ENCODE measurements around the gene KLHL30. TPM values are rescaled to one million over a fixed set of nuclear protein-coding genes. Genes with fewer than 3 reads are reported as not detected.

The KLHL30 gene
- total RNA-seq, 1 experiment from 2014 or later = not detected

GRCh38 chr2:238166391-238167343 is 28.2 kb downstream of the KLHL30 start:
- no peaks in the 10 kb centered on the region for H3K4me1 ChIP-seq (ENCODE audit: insufficient read depth, low read length)
- H2AK5ac ChIP-seq (ENCODE audit: insufficient read length, low read length) = no peak overlapping the region
- no peak overlapping the region for H3K23ac ChIP-seq (ENCODE audit: insufficient read length, low read depth, low read length)
- no peak overlapping the region for H2BK12ac ChIP-seq (ENCODE audit: insufficient read length, low read depth, low read length)
- H4K5ac ChIP-seq (ENCODE audit: insufficient read length, low read depth, low read length) = no peak overlapping the region
- H3K36me3 Mint-ChIP-seq (ENCODE audit: insufficient read depth in 1 of 3, low read depth in 3 of 3) = peaks cover 8 to 24% (median 15%) of the 10 kb centered on the region in 3 experiments
- no peaks in the 10 kb centered on the region for H4K20me1 ChIP-seq (ENCODE audit: control insufficient read depth, insufficient read depth, insufficient read length)
- no peak overlapping the region for H3K14ac ChIP-seq (ENCODE audit: insufficient read depth, low read length)
- H3K27me3 ChIP-seq (ENCODE audit: insufficient read depth, low read length) = peaks cover 15% of the 10 kb centered on the region; the same call in 1 of the 2 replicates
- no peak overlapping the region for H3K18ac ChIP-seq (ENCODE audit: insufficient read length, low read depth, low read length)
- peaks cover 38% of the 10 kb centered on the region for H3K27me3 Mint-ChIP-seq (ENCODE audit: low read depth)
- H3K4me1 Mint-ChIP-seq = 0 out of 4 replicates have a peak, but pooled peaks cover 0 to 2% of the 10 kb centered on the region in 2 experiments
- H3K4me2 ChIP-seq (ENCODE audit: insufficient read depth, insufficient read length, low read length) = no peak overlapping the region
- no peak overlapping the region for H3T11ph ChIP-seq (ENCODE audit: low read length)
- H3K23me2 ChIP-seq (ENCODE audit: insufficient read length, low read depth, low read length, poor library complexity, severe bottlenecking) = no peaks in the 10 kb centered on the region
- DNase-seq = no peak
- H3K9me3 ChIP-seq (ENCODE audit: control insufficient read depth, low read depth, low read length) = no peaks in the 10 kb centered on the region
- H3K9me3 Mint-ChIP-seq = peaks cover 0 to 4% of the 10 kb centered on the region in 2 experiments; a peak in 1 of 5 replicates
- no peak overlapping the region for H2BK5ac ChIP-seq (ENCODE audit: insufficient read length, low read length)
- no peak overlapping the region; a peak in 1 of 7 replicates for H3K27ac Mint-ChIP-seq
- no peak overlapping the region for H3K56ac ChIP-seq (ENCODE audit: insufficient read length, low read depth, low read length)
- H2AFZ ChIP-seq (ENCODE audit: low read length) = no peak overlapping the region
- no peaks in the 10 kb centered on the region for H3K79me1 ChIP-seq (ENCODE audit: insufficient read depth, low read depth, low read length, poor library complexity, severe bottlenecking)
- no peak overlapping the region for H3K4me3 Mint-ChIP-seq
- no peak overlapping the region for H3K4ac ChIP-seq (ENCODE audit: low read depth, low read length)
- no peaks in the 10 kb centered on the region for H3K79me2 ChIP-seq (ENCODE audit: insufficient read depth, low read length)
- H2BK20ac ChIP-seq (ENCODE audit: low read depth, low read length, poor library complexity, severe bottlenecking) = no peak overlapping the region
- no peak overlapping the region for H2BK120ac ChIP-seq (ENCODE audit: low read depth, low read length, poor library complexity, severe bottlenecking)
- no peak for TF ChIP-seq CTCF (conservative IDR thresholded peaks at IDR 0.05)
- no peak overlapping the region for H4K91ac ChIP-seq (ENCODE audit: insufficient read length, low read depth, low read length)
- H4K8ac ChIP-seq (replicated peaks; ENCODE audit: insufficient read length, low read depth, low read length) = no peak overlapping the region
- H2BK15ac ChIP-seq (ENCODE audit: low read depth, low read length) = no peak overlapping the region
- no peak overlapping the region for H3K27ac ChIP-seq (ENCODE audit: insufficient read length, low read depth, low read length)
- WGBS (ENCODE audit: extremely low coverage, insufficient read length, low lambda C conversion rate) = no CpG with 5 or more reads among the region's 24 CpGs
- H3K9ac ChIP-seq (ENCODE audit: extremely low read depth, insufficient read length, low read length) = no peak overlapping the region
